Upper lobe of left lung (tissue), 4 donors: Measurements from ENCODE around the gene SLC23A3.

Source experiments
- POLR2A ChIP-seq, 4 donors: fragments of 450-650 bp; IDR thresholded peaks; one replicate each; pipeline ENCODE4 v1.5.1; 2016 to 2017; ENCODE audit warnings: antibody characterized with exemption in 4 of 4, mild to moderate bottlenecking in 2 of 4
- POLR2AphosphoS5 ChIP-seq, 2 donors: sonication (generic); formaldehyde crosslinking; IDR thresholded peaks; one replicate each; pipeline ENCODE4 v1.5.1; 2017; ENCODE audit warnings: antibody characterized with exemption in 2 of 2

DNA sequence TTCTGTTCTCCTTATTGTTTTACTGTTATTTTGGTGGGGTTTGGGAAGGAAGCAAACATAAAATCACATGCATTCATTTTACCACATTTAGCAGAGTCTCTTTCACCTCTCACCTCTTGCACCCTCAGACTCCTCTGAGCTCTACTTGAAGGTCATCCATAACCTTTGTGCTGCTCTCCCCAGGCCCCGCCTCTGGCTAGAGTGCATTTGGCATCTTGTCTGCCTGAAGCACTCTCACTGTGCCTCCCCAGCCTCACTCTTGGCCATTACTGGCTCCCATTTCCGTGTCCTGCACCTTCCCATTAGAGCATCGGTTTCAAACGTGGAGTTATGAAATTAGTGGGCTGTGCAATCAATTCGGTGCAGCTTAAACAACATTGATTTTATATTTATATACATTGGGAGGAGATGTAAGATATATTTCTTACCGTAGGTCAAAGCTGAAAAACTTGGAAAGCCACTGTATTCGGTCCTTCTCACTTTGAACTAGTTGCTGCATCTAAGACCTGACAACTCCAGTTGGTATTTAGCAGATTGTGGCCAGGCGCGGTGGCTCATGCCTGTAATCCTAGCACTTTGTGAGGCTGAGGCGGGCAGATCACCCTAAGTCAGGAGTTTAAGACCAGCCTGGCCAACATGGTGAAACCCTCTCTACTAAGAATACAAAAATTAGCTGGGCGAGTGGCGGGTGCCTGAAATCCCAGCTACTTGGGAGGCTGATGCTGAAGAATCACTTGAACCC is 29.8 kb upstream of the SLC23A3 start:
- TF ChIP-seq POLR2A (IDR thresholded peaks at IDR 0.05) (no peak), POLR2AphosphoS5 (IDR thresholded peaks at IDR 0.05) (no peak)
